ENCODE results near the gene DGKI.

GRCh38 chr7:137886746-137887145 lies 40.0 kb upstream of the DGKI start:
- TF ChIP-seq JUNB (IDR thresholded peaks at IDR 0.05) (no peak), MAX (IDR thresholded peaks at IDR 0.05) (no peak), REST (IDR thresholded peaks at IDR 0.05) (no peak), CTCF (IDR thresholded peaks at IDR 0.05) (no peak), CBX8 (IDR thresholded peaks at IDR 0.05) (no peak), MYC (IDR thresholded peaks at IDR 0.05; ENCODE audit: borderline replicate concordance, low read length) (no peak), KDM5A (IDR thresholded peaks at IDR 0.05) (no peak)
